OCI-LY1 (cell line): ENCODE results near the gene TLK2.
"Not testable (repeated sequence)": the region's sequence is repeated elsewhere in the genome, so short reads cannot be mapped to it uniquely, and the experiment has no call there.

ENCODE experiments used
- CTCF ChIP-seq: fragments of 200-600 bp; sonication (generic), shearing (Covaris generic); IDR thresholded peaks from 2 replicates; pipeline ENCODE4 v1.5.1; 2017; ENCODE audit warnings: mild to moderate bottlenecking, antibody characterized with exemption, low read length, moderate library complexity, mixed read lengths
- EZH2 ChIP-seq: fragments of 200-600 bp; sonication (generic), shearing (Covaris generic); IDR thresholded peaks from 2 replicates; pipeline ENCODE4 v1.8.0; 2017; ENCODE audit warnings: borderline replicate concordance, mixed run types, mild to moderate bottlenecking, antibody characterized with exemption, low read length, moderate library complexity, mixed read lengths

GRCh38 chr17:62494073-62494472 lies 15.4 kb downstream of the TLK2 start:
- not testable (repeated sequence) for TF ChIP-seq EZH2, CTCF
